RKO (cell line): ENCODE results near the gene LONRF2.
"Not testable (repeated sequence)": the region's sequence is repeated elsewhere in the genome, so short reads cannot be mapped to it uniquely, and the experiment has no call there.

Experiments used
- DNase-seq: peaks from one replicate; pipeline ENCODE4 v3.0.0-alpha.2; 2016; ENCODE audit warnings: low spot score

LONRF2 gene

DNA sequence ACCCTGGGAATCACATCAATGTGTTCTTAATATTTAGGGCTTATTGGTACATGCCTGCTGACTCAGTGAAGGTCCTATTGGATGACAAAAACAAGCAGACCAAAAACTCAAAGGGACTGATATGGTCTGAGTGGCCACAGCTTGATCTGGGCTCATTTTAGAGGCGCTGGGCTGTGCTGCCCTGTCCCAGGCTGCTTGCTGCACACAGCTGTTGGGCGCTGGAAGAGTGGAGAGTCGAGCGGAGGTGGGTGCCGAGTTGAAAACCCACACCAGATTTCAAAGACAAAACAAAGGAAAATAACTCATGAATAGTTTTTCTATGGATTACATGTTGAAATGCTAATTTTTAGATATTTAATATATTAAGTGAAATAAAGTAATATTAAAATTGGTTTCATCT, 68.5 kb downstream of the LONRF2 start:
- no peak for DNase-seq

DNA sequence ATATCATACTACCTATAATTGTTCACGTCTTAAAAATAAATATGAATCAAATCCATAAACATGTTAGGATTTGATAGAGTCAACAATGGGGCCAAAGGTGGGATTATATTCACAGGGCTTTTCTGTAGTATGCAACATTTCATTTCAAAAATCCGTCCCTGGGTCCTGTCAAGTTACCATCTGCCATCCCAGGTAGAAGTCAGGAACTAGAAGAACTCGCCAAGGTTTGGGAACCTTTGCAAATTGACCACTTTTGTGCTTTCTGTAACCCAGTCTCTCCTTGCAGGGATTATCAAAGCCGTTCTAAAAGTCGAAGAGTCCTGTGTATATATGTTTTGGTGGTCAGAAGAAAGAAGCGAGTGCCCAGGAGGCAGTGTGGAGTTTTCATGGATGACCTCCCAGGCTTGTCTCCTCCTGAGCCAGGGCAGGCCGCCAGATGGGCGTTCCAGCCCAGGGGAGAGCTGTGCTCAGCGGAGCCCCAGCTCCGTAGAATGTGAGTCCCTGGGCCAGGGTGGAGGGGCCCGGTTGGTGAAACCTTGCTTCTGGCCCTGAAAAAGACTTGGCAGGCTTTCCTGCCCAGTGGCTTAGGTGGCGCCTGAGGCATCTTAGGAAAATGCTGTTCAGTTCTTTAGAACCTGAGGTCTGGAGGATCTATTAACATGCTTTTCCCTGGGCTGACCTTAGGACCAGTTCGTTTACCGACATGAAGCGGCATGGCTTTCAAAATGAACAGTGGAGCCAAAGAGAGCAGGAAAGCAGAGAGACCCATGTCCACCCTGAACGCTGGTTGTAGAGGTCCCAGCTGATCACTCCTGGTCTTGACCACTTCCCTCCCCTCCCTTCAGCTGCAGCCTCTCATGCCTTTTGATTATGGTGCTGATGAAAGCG, 69.2 kb downstream of the LONRF2 start:
- no peak for DNase-seq

GRCh38 chr2:100250645-100251044, 71.7 kb downstream of the LONRF2 start:
- DNase-seq = no peak

DNA sequence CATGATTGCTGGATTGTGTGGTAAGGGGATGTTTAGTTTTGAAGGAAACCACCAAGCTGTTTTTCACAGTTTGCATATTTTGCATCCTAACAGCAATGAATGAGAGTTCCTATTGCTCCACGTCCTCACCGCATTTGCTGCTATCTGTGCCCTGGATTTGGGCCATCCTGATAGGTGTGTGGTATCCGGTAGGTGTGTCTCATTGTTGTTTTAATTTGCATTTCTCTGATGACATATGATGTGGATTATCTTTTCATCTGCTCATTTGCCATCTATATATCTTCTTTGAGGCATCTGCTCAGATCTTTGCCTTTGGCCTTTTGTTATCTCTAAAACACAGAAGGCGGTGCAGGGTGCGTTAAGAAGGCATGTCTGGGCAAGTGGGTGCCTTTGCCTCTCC, 73.3 kb downstream of the LONRF2 start:
- DNase-seq = no peak

DNA sequence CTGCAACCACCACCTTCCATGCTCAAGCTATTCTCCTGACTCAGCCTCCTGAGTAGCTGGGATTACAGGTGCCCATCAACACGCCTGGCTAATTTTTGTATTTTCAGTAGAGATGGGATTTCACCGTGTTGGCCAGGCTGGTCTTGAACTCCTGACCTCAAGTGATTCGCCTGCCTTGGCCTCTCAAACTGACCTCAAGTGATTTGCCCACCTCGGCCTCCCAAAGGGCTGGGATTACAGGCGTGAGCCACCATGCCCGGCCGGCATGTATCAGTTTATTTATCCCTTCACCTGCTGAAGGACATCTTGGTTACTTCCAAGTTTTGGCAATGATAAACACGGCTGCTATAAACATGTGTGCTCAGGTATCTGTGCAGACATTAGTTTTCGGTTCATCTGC, 73.7 kb downstream of the LONRF2 start:
- DNase-seq = not testable (repeated sequence)

- no peak for DNase-seq
Measured at GRCh38 chr2:100248044-100248330, 74.3 kb downstream of the LONRF2 start.

GRCh38 chr2:100247256-100248043, 74.9 kb downstream of the LONRF2 start:
- DNase-seq = no peak

GRCh38 chr2:100246163-100247145, 75.8 kb downstream of the LONRF2 start:
- peak; percentile 16 for DNase-seq

GRCh38 chr2:100245681-100246080, 76.6 kb downstream of the LONRF2 start:
- DNase-seq = no peak

GRCh38 chr2:100244881-100245605, 77.3 kb downstream of the LONRF2 start:
- no peak for DNase-seq

DNA sequence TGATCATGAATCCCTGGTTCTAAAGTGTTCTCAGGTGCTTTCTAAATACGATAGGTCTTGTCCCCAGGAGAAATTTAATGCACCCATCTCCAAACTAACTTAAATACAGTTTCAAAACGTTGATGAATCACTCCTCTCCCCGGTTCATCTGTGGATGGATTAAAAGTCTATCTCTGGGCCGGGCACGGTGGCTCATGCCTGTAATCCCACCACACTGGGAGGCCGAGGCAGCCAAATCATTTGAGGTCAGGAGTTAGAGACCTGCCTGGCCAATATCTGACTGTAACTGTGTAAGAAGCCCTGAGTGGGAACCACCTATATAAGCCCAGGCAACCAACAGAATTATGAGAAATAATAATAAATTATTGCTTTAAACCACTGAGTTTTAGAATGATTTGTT, 78.7 kb downstream of the LONRF2 start:
- no peak for DNase-seq

GRCh38 chr2:100242891-100243619, 79.2 kb downstream of the LONRF2 start:
- DNase-seq = peak; percentile 40

- DNase-seq = no peak
Measured at GRCh38 chr2:100242476-100242875, 79.8 kb downstream of the LONRF2 start.

GRCh38 chr2:100241236-100241635, 81.1 kb downstream of the LONRF2 start:
- no peak for DNase-seq

DNA sequence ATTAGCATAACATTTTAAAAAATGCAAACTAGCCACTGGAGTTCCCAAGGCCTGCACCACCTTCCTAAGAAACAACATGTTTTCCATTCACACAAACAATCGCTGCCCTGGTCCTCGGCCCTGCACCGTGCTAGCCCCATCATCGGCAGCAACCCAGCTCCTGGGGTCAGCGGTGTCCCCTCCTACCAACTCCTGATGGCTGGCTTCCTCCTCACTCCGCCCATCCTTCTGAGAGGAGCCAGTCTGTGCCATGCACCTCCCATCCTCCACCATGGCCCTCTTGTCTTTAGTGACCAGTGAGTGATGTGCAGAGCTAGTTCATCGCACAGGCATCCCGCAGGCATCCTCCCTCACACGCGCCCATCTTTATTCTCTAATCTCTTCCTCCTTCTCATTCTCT, 81.9 kb downstream of the LONRF2 start:
- DNase-seq = no peak

- DNase-seq = no peak
Measured at GRCh38 chr2:100239486-100240210, 82.7 kb downstream of the LONRF2 start.

GRCh38 chr2:100238471-100238870, 83.8 kb downstream of the LONRF2 start:
- DNase-seq = no peak

DNA sequence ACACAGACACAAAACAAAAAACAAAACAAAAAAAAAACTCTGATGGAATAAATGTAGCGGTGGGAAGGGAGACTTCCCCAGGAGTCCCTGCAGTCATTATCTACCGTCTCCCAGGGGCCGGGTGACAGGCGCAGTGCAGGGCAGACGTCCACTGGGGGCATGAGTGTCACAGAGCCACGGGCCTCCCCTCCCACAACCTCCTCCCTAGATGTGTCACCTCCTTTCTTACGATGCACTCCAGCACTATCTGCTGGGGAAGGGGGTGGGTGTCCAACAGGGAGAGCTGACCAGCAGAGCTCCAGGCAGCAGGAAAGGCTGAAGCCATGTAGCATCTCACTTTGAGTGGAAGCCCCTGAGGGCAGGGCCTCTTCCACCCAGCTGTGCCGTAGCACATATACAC, 84.5 kb downstream of the LONRF2 start:
- peak; percentile 11 for DNase-seq

- DNase-seq = no peak
Measured at GRCh38 chr2:100237163-100237562, 85.1 kb downstream of the LONRF2 start.

- DNase-seq = no peak
Measured at GRCh38 chr2:100236166-100236565, 86.1 kb downstream of the LONRF2 start.
